GM12878 (cell line): ENCODE results near the gene CYS1. TPM values are rescaled to one million over a fixed set of nuclear protein-coding genes. Genes with fewer than 3 reads are reported as not detected.

Source experiments
- ATAC-seq: fragments of 200-7000 bp; cut with Tn5 transposase; 3 replicates; pipeline ENCODE4 v1.9.1; 2020; ENCODE audit warnings: mild to moderate bottlenecking, moderate library complexity
- BruUV-seq: library from RNA; stranded (reverse); fragments of 400-500 nt; replicated peaks from 2 replicates; lab custom pipeline; 2021; lab: Mats Ljungman, UMichigan
- CTCF ChIA-PET: fragments of 300-600 bp; sonication (Branson Sonifier 250); formaldehyde crosslinking; extraction: SDS; loops from one replicate; lab custom pipeline; 2021; ENCODE audit warnings: inconsistent platforms; lab: Yijun Ruan, JAX
- POLR2A ChIA-PET: fragments of 350-600 bp; formaldehyde crosslinking; extraction: SDS; loops from one replicate; lab custom pipeline; 2021; ENCODE audit warnings: inconsistent platforms; lab: Charles Lee
- RAD21 ChIA-PET: fragments of 300-600 bp; sonication (Branson Sonifier 250); formaldehyde crosslinking; loops from one replicate; lab custom pipeline; 2023; ENCODE audit warnings: antibody characterized with exemption; ENCODE audit not compliant: unreplicated experiment; lab: Charles Lee
- SMC1A ChIA-PET: fragments of 300-600 bp; sonication (Branson Sonifier 250); formaldehyde crosslinking; loops from one replicate; lab custom pipeline; 2023; ENCODE audit not compliant: unreplicated experiment, uncharacterized antibody; lab: Charles Lee
- DNase-seq: peaks from one replicate; pipeline ENCODE4 v3.0.0-alpha.2; 2011; ENCODE audit warnings: low read depth, low spot score
- FAIRE-seq: peaks from 3 replicates; lab custom pipeline; 2011; peaks lifted over from hg19 to GRCh38; lab: Jason Lieb, UNC
- H2AFZ ChIP-seq: 2 replicates; pipeline ENCODE4 v1.6.0; 2011; ENCODE audit warnings: low read depth, low read length, control low read depth; ENCODE audit not compliant: control insufficient read depth
- H3K27ac ChIP-seq: 2 replicates; pipeline ENCODE4 v1.5.1; 2011; ENCODE audit warnings: control low read depth; ENCODE audit not compliant: control insufficient read depth, insufficient read depth
- H3K27me3 ChIP-seq, 2 experiments: replicated peaks in 1 of 2; 2 replicates each; pipeline versions ENCODE4 v1.6.0 to v1.6.1; 2011; ENCODE audit warnings: low read length in 1 of 2; ENCODE audit not compliant: control insufficient read depth in 2 of 2, insufficient read depth in 2 of 2
- H3K36me3 ChIP-seq, 2 experiments: 2 replicates each; pipeline ENCODE4 v1.5.1; 2011; ENCODE audit warnings: low read length in 1 of 2; ENCODE audit not compliant: control insufficient read depth in 2 of 2, insufficient read depth in 2 of 2
- H3K4me1 ChIP-seq: 2 replicates; pipeline ENCODE4 v1.6.1; 2011; ENCODE audit warnings: mild to moderate bottlenecking, low read length, moderate library complexity, mixed read lengths; ENCODE audit not compliant: control insufficient read depth, insufficient read depth
- H3K4me2 ChIP-seq: 2 replicates; pipeline ENCODE4 v1.6.0; 2011; ENCODE audit warnings: control low read depth; ENCODE audit not compliant: control insufficient read depth, insufficient read depth
- H3K4me3 ChIP-seq: fragments of 200-600 bp; sonication (generic); 2 replicates; pipeline ENCODE4 v1.5.1; 2016
- H3K79me2 ChIP-seq: 2 replicates; pipeline ENCODE4 v1.6.0; 2011; ENCODE audit warnings: low read length; ENCODE audit not compliant: control insufficient read depth, insufficient read depth
- H3K9ac ChIP-seq: 2 replicates; pipeline ENCODE4 v1.8.0; 2011; ENCODE audit warnings: low read length, control low read depth, mixed read lengths; ENCODE audit not compliant: control insufficient read depth, insufficient read depth
- H3K9me3 ChIP-seq: replicated peaks from 3 replicates; pipeline ENCODE4 v1.5.1; 2011; ENCODE audit warnings: mild to moderate bottlenecking, low read length; ENCODE audit not compliant: control insufficient read depth, insufficient read depth
- H4K20me1 ChIP-seq: 2 replicates; pipeline ENCODE4 v1.6.0; 2011; ENCODE audit not compliant: control insufficient read depth, insufficient read depth
- ATF2 ChIP-seq: IDR thresholded peaks from 2 replicates; pipeline ENCODE4 v1.6.1; 2012; ENCODE audit warnings: low read length, inconsistent platforms
- ATF7 ChIP-seq: fragments of 450-650 bp; IDR thresholded peaks from 2 replicates; pipeline ENCODE4 v1.6.1; 2016; ENCODE audit warnings: low read depth, mild to moderate bottlenecking
- BHLHE40 ChIP-seq, 2 experiments: fragments of 450-650 bp in 1 of 2; IDR thresholded peaks; 2 replicates each; pipeline ENCODE4 v1.6.1; 2011 to 2017; ENCODE audit warnings: low read depth in 2 of 2, borderline replicate concordance in 1 of 2, improper control_type of control experiment in 1 of 2, low read length in 1 of 2, mild to moderate bottlenecking in 1 of 2
- CREB1 ChIP-seq: IDR thresholded peaks from 2 replicates; pipeline ENCODE4 v1.6.1; 2012; ENCODE audit warnings: low read depth, mild to moderate bottlenecking, inconsistent platforms
- CREM ChIP-seq: IDR thresholded peaks from 2 replicates; pipeline ENCODE4 v1.6.1; 2014; ENCODE audit warnings: antibody characterized with exemption, low read depth
- EGR1 ChIP-seq, 2 experiments: IDR thresholded peaks; 1 replicate in 1 of 2; 2 replicates in 1 of 2; pipeline ENCODE4 v1.6.1; 2011 to 2012; ENCODE audit warnings: low read depth in 2 of 2, low read length in 2 of 2, borderline replicate concordance in 1 of 2, mild to moderate bottlenecking in 1 of 2, moderate library complexity in 1 of 2
- GABPA ChIP-seq: IDR thresholded peaks from 2 replicates; pipeline ENCODE4 v1.6.1; 2014; ENCODE audit warnings: antibody characterized with exemption, low read depth, mild to moderate bottlenecking, inconsistent platforms
- IKZF1 ChIP-seq: fragments of 450-650 bp; conservative IDR thresholded peaks from 2 replicates; pipeline ENCODE4 v1.6.1; 2017; ENCODE audit warnings: antibody characterized with exemption, mild to moderate bottlenecking
- JUND ChIP-seq: IDR thresholded peaks from 2 replicates; pipeline ENCODE4 v1.6.1; 2012; ENCODE audit warnings: low read depth, mild to moderate bottlenecking, low read length, improper control_type of control experiment, moderate library complexity
- MEF2A ChIP-seq: IDR thresholded peaks from 2 replicates; pipeline ENCODE4 v1.6.1; 2011; ENCODE audit warnings: low read depth, mild to moderate bottlenecking, low read length, moderate library complexity; ENCODE audit not compliant: insufficient read depth
- PAX5 ChIP-seq: IDR thresholded peaks from 2 replicates; pipeline ENCODE4 v1.6.1; 2011; ENCODE audit warnings: low read depth, low read length, borderline replicate concordance
- SMARCA5 ChIP-seq: fragments of 450-650 bp; IDR thresholded peaks from 2 replicates; pipeline ENCODE4 v1.6.1; 2017; ENCODE audit warnings: mild to moderate bottlenecking
- SP1 ChIP-seq: IDR thresholded peaks from one replicate; pipeline ENCODE4 v1.6.1; 2011; ENCODE audit warnings: low read depth, low read length
- SUZ12 ChIP-seq: fragments of 200-600 bp; sonication (generic); IDR thresholded peaks from one replicate; pipeline ENCODE4 v1.6.1; 2018; ENCODE audit warnings: antibody characterized with exemption, mild to moderate bottlenecking; ENCODE audit not compliant: unreplicated experiment
- WGBS: methylation state at CpG from one replicate; pipeline ENCODE4 v1.1.6; 2016; ENCODE audit warnings: low lambda C conversion rate; ENCODE audit not compliant: insufficient replicate concordance, insufficient coverage; ENCODE audit errors: missing lambda C conversion rate; 5-methylcytosine and 5-hydroxymethylcytosine counted together
- in situ Hi-C: fragments of 300-500 bp; cut with MboI; formaldehyde crosslinking; loops from 9 replicates; pipeline ENCODE4 v1.14.3; 2018; ENCODE audit warnings: mixed read lengths
- intact Hi-C: fragments of 100-400 bp; cut with micrococcal nuclease; formaldehyde crosslinking; loops from one replicate; pipeline ENCODE4 v1.14.2; 2022; ENCODE audit not compliant: unreplicated experiment
- polyA plus RNA-seq, 11 experiments: library from polyadenylated mRNA; depleted of rRNA in 4 of 11; unstranded in 6 of 11; stranded (reverse) in 5 of 11; fragments of >200 nt; fragmentation: Nextera tagmentation in 4 of 11; fragmentation: Illumina TruSeq in 1 of 11; extraction: Ambion mirVana in 4 of 11; extraction: Trizol in 1 of 11; gene quantifications; 1 replicate in 1 of 11; 2 replicates in 10 of 11; pipeline versions ENCODE4 v1.2.1 to v1.2.3, GENCODE V29; 2011 to 2016; ENCODE audit warnings: inconsistent platforms in 2 of 11, missing spikeins in 2 of 11, low read depth in 1 of 11
- total RNA-seq, 4 experiments: library from RNA; depleted of rRNA in 3 of 4; stranded (reverse); fragments of >200 nt in 3 of 4; fragmentation: Illumina TruSeq in 1 of 4; extraction: Trizol in 1 of 4; gene quantifications; 2 replicates each; pipeline versions ENCODE4 v1.2.1 to v1.2.3, GENCODE V29; 2013 to 2021
- TF ChIP-seq, protein P1 (sequence below): fragments of 450-650 bp; IDR thresholded peaks from 2 replicates; pipeline ENCODE4 v1.6.1; 2017; ENCODE audit warnings: mild to moderate bottlenecking, moderate library complexity

CYS1 gene
- total and polyA plus RNA-seq, 10 of the 15 experiments (the other 5 are each of a cell fraction or from before 2014, with no cell fraction given): 0.35 to 6.4 (median 2.5) TPM

DNA sequence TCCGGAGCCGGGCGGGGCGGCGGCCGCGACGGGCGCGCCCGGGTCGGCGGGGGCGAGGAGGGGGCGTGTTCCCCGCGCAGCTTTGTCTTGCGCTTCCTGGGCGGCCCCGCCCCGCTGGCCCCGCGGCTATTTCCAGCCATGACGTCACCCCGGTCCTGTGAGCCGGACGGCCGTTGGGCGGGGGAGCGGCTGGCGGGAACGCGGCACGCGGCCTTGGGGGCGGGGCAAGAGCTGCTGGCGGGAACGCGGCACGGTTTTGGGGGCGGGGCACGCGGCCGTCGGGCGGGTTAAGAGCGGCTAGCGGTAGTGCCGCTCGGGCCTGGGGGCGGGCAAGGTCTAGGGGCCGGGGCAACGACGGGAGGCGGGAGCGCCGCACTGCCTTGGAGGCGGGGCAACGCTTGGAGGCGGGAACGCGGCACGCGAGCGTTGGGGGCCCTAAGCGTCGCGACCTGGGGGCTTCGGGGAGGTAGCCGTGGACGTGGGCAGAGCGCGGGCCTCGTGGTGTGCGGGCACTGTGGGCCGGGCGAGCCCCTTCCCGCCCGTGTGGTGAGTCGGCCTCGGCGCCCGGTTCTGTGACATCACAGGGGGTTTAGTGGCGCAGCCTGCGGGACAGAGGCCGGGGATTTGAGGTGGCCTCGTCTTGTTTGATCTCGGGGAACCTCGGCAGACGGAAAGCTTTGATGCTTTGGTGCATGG is 36.2 kb downstream of the CYS1 start:
- peak; percentile 54 for ATAC-seq
- Histone ChIP-seq H2AFZ (no peak overlapping the region; the same call in 1 of the 2 replicates), H4K20me1 (no peaks in the 10 kb centered on the region), H3K79me2 (no peaks in the 10 kb centered on the region), H3K4me3 (no peak overlapping the region), H3K9me3 (peaks cover 2% of the 10 kb centered on the region; the same call in 1 of the 3 replicates), H3K4me1 (no peaks in the 10 kb centered on the region), H3K9ac (no peak overlapping the region), H3K36me3 (no peaks in the 10 kb centered on the region), H3K4me2 (peak overlapping the region; percentile 71; the same call in 1 of the 2 replicates), H3K27ac (no peak overlapping the region), H3K27me3 (peaks cover 0 to 4% of the 10 kb centered on the region in 2 experiments; a peak in 1 of 4 replicates)
- in situ Hi-C loops (no loop called here), intact Hi-C loops (no loop called here)
- ChIA-PET POLR2A (no interaction called here), SMC1A (no interaction called here), CTCF (interaction anchor here (0.6 to 6.2 kb wide), 5 partner anchors 9 to 231 kb away, joined by 3 to 82 read pairs (median 5); no protein-coding TSS in a partner anchor), RAD21 (no interaction called here)
- 25% methylated on average over 42 of the region's 90 CpGs for WGBS
- peak in 1 of 2 experiments; percentile 60; a peak in 1 of 3 replicates for TF ChIP-seq EGR1 (IDR thresholded peaks at IDR 0.05; ENCODE audit: borderline replicate concordance in 1 of 2, low read depth in 2 of 2, low read length in 2 of 2)
- peak; percentile 29; the same call in 1 of the 2 replicates for TF ChIP-seq CREB1
- TF ChIP-seq JUND: 0 out of 2 replicates have a peak, but pooled peaks have one; percentile 54
- TF ChIP-seq GABPA: no peak
- TF ChIP-seq SUZ12: no peak
- TF ChIP-seq PAX5: no peak
- 0 out of 2 replicates have a peak, but pooled peaks have one; percentile 36 for TF ChIP-seq ATF2
- TF ChIP-seq IKZF1: 0 out of 2 replicates have a peak, but pooled peaks have one; percentile 62
- peak; percentile 69; the same call in 1 of the 2 replicates for TF ChIP-seq MEF2A
- TF ChIP-seq SP1: peak; percentile 15
- TF ChIP-seq, protein P1, sequence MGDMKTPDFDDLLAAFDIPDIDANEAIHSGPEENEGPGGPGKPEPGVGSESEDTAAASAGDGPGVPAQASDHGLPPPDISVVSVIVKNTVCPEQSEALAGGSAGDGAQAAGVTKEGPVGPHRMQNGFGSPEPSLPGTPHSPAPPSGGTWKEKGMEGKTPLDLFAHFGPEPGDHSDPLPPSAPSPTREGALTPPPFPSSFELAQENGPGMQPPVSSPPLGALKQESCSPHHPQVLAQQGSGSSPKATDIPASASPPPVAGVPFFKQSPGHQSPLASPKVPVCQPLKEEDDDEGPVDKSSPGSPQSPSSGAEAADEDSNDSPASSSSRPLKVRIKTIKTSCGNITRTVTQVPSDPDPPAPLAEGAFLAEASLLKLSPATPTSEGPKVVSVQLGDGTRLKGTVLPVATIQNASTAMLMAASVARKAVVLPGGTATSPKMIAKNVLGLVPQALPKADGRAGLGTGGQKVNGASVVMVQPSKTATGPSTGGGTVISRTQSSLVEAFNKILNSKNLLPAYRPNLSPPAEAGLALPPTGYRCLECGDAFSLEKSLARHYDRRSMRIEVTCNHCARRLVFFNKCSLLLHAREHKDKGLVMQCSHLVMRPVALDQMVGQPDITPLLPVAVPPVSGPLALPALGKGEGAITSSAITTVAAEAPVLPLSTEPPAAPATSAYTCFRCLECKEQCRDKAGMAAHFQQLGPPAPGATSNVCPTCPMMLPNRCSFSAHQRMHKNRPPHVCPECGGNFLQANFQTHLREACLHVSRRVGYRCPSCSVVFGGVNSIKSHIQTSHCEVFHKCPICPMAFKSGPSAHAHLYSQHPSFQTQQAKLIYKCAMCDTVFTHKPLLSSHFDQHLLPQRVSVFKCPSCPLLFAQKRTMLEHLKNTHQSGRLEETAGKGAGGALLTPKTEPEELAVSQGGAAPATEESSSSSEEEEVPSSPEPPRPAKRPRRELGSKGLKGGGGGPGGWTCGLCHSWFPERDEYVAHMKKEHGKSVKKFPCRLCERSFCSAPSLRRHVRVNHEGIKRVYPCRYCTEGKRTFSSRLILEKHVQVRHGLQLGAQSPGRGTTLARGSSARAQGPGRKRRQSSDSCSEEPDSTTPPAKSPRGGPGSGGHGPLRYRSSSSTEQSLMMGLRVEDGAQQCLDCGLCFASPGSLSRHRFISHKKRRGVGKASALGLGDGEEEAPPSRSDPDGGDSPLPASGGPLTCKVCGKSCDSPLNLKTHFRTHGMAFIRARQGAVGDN: 0 out of 2 replicates have a peak, but pooled peaks have one; percentile 4
- peak; percentile 37; the same call in 1 of the 2 replicates for TF ChIP-seq ATF7
- peak; percentile 16; the same call in 1 of the 2 replicates for TF ChIP-seq CREM
- TF ChIP-seq SMARCA5: no peak
- TF ChIP-seq BHLHE40 (IDR thresholded peaks at IDR 0.05; ENCODE audit: borderline replicate concordance in 1 of 2, low read depth in 2 of 2, low read length in 1 of 2): peak; percentile 7 to 67; a peak in 2 of 4 replicates
- no peak for DNase-seq
- BruUV-seq: no TSS peak
- FAIRE-seq: no peak
